Muscle of leg (tissue), 16 donors: ENCODE measurements around the gene LGALS9. TPM values are rescaled to one million over a fixed set of nuclear protein-coding genes. Genes with fewer than 3 reads are reported as not detected.

Experiments
- DNase-seq: peaks from one replicate; pipeline ENCODE4 v3.0.0; 2013
- H3K27ac ChIP-seq: one replicate; pipeline ENCODE4 v1.5.1; 2013; ENCODE audit warnings: mild to moderate bottlenecking, low read length, control low read depth
- H3K27me3 ChIP-seq: one replicate; pipeline ENCODE4 v1.6.1; 2013; ENCODE audit warnings: low read length; ENCODE audit not compliant: control insufficient read depth, insufficient read depth
- H3K36me3 ChIP-seq: one replicate; pipeline ENCODE4 v1.6.1; 2013; ENCODE audit warnings: low read length; ENCODE audit not compliant: control insufficient read depth, insufficient read depth
- H3K4me1 ChIP-seq: one replicate; pipeline ENCODE4 v1.6.1; 2013; ENCODE audit warnings: low read length; ENCODE audit not compliant: control insufficient read depth, insufficient read depth
- H3K4me3 ChIP-seq: one replicate; pipeline ENCODE4 v1.5.1; 2013; ENCODE audit warnings: low read length, control low read depth
- H3K9me3 ChIP-seq: replicated peaks from 2 replicates; pipeline ENCODE4 v1.6.1; 2013; ENCODE audit warnings: low read depth, low read length; ENCODE audit not compliant: control insufficient read depth
- WGBS: methylation state at CpG from one replicate; pipeline ENCODE4 v1.1.5; 2013; ENCODE audit warnings: missing lambda C conversion rate; ENCODE audit not compliant: insufficient coverage; 5-methylcytosine and 5-hydroxymethylcytosine counted together
- long read RNA-seq, 11 donors: transcript quantifications; one replicate each; lab custom pipeline, GENCODE V29; 2026
- polyA plus RNA-seq, 8 donors: library from polyadenylated mRNA; unstranded; fragments of 120-200 nt; gene quantifications; one replicate each; pipeline versions ENCODE4 v1.2.1 to v1.2.3, GENCODE V29; 2013; ENCODE audit warnings: inconsistent platforms in 1 of 8, low replicate concordance in 1 of 8; ENCODE audit not compliant: insufficient read length in 8 of 8, insufficient read depth in 1 of 8
- total RNA-seq: library from RNA; stranded (reverse); fragments of 120-200 nt; gene quantifications from one replicate; pipeline ENCODE4 v1.2.4, GENCODE V29; 2013

LGALS9 gene
- 6.2 TPM for total RNA-seq
- polyA plus RNA-seq: 10 to 100 TPM; 10.3 to 14.1 (median 13.0) TPM
- long read RNA-seq, donor 1, partial matches to known transcripts: 0 of 2 reads
- long read RNA-seq, donor 1, other reads (novel, unspliced or antisense): 0 of 2 reads
- long read RNA-seq, donor 2: 0 reads
- long read RNA-seq, donor 3, partial matches to known transcripts: 0 of 2 reads
- long read RNA-seq, donor 3, other reads (novel, unspliced or antisense): 0 of 2 reads
- long read RNA-seq, donor 4, partial matches to known transcripts: 0 of 6 reads
- long read RNA-seq, donor 4, other reads (novel, unspliced or antisense): 0 of 6 reads
- long read RNA-seq, donor 5, partial matches to known transcripts: 0 of 4 reads
- long read RNA-seq, donor 5, other reads (novel, unspliced or antisense): 0 of 4 reads
- long read RNA-seq, donor 6: 0 reads
- long read RNA-seq, donor 7, partial matches to known transcripts: 0 of 3 reads
- long read RNA-seq, donor 7, other reads (novel, unspliced or antisense): 0 of 3 reads
- long read RNA-seq, donor 8, partial matches to known transcripts: 0 of 2 reads
- long read RNA-seq, donor 8, other reads (novel, unspliced or antisense): 0 of 2 reads
- long read RNA-seq, donor 9, partial matches to known transcripts: 0 of 1 reads
- long read RNA-seq, donor 9, other reads (novel, unspliced or antisense): 0 of 1 reads
- long read RNA-seq, donor 10, partial matches to known transcripts: 0 of 3 reads
- long read RNA-seq, donor 10, other reads (novel, unspliced or antisense): 0 of 3 reads
- long read RNA-seq, donor 11, partial matches to known transcripts: 0 of 3 reads
- long read RNA-seq, donor 11, other reads (novel, unspliced or antisense): 0 of 3 reads

- H3K36me3 ChIP-seq: peaks cover 8% of the 10 kb centered on the region
- H3K27ac ChIP-seq: peak within 1 kb of the TSS; percentile 65
- H3K27me3 ChIP-seq: no peaks in the 10 kb centered on the region
- DNase-seq: no peak
- H3K4me1 ChIP-seq: peaks cover 21% of the 10 kb centered on the region
- WGBS: 40% methylated on average over 2 of the region's 10 CpGs
- peak within 1 kb of the TSS; percentile 44 for H3K4me3 ChIP-seq
- no peaks in the 10 kb centered on the region for H3K9me3 ChIP-seq
Observed at GRCh38 chr17:27630607-27631410, at the start of gene LGALS9. TSS of gene LGALS9 (plus strand) at chr17:27631188. CDS start at chr17:27631266, 78 bp downstream.

- peaks cover 61% of the 10 kb centered on the region for H3K36me3 ChIP-seq
- H3K4me1 ChIP-seq: peaks cover 62% of the 10 kb centered on the region
- H3K9me3 ChIP-seq: no peaks in the 10 kb centered on the region
- no peaks in the 10 kb centered on the region for H3K27me3 ChIP-seq
- WGBS: 80% methylated on average over 16 of the region's 18 CpGs
- H3K27ac ChIP-seq: no peak overlapping the region
- H3K4me3 ChIP-seq: no peak overlapping the region
- no peak for DNase-seq
Observed at GRCh38 chr17:27582696-27583095, 48.3 kb upstream of the LGALS9 start.

- peaks cover 72% of the 10 kb centered on the region for H3K36me3 ChIP-seq
- no peaks in the 10 kb centered on the region for H3K27me3 ChIP-seq
- H3K4me1 ChIP-seq: peaks cover 41% of the 10 kb centered on the region
- DNase-seq: no peak
- H3K4me3 ChIP-seq: no peak overlapping the region
- no peaks in the 10 kb centered on the region for H3K9me3 ChIP-seq
- WGBS: 73% methylated on average over 7 of the region's 9 CpGs
- no peak overlapping the region for H3K27ac ChIP-seq
Observed at GRCh38 chr17:27585153-27585681, 45.8 kb upstream of the LGALS9 start.

GRCh38 chr17:27585792-27586191, 45.2 kb upstream of the LGALS9 start:
- no peak overlapping the region for H3K4me3 ChIP-seq
- peaks cover 40% of the 10 kb centered on the region for H3K4me1 ChIP-seq
- H3K27me3 ChIP-seq: no peaks in the 10 kb centered on the region
- peaks cover 74% of the 10 kb centered on the region for H3K36me3 ChIP-seq
- no peaks in the 10 kb centered on the region for H3K9me3 ChIP-seq
- no peak for DNase-seq
- 69% methylated on average over 4 of the region's 5 CpGs for WGBS
- peak overlapping the region; percentile 31 for H3K27ac ChIP-seq

GRCh38 chr17:27586203-27586721, 44.7 kb upstream of the LGALS9 start:
- DNase-seq: peak; percentile 61
- peaks cover 40% of the 10 kb centered on the region for H3K4me1 ChIP-seq
- H3K27me3 ChIP-seq: no peaks in the 10 kb centered on the region
- H3K9me3 ChIP-seq: no peaks in the 10 kb centered on the region
- no peak overlapping the region for H3K4me3 ChIP-seq
- 34% methylated on average over 4 of the region's 8 CpGs for WGBS
- H3K36me3 ChIP-seq: peaks cover 77% of the 10 kb centered on the region
- peak overlapping the region; percentile 38 for H3K27ac ChIP-seq

- WGBS: 95% methylated on average over 13 of the region's 15 CpGs
- H3K36me3 ChIP-seq: peaks cover 81% of the 10 kb centered on the region
- no peak for DNase-seq
- peaks cover 49% of the 10 kb centered on the region for H3K4me1 ChIP-seq
- H3K9me3 ChIP-seq: no peaks in the 10 kb centered on the region
- H3K27ac ChIP-seq: no peak overlapping the region
- H3K27me3 ChIP-seq: no peaks in the 10 kb centered on the region
- H3K4me3 ChIP-seq: no peak overlapping the region
Observed at GRCh38 chr17:27588354-27588753, 42.6 kb upstream of the LGALS9 start.

- Histone ChIP-seq H3K9me3 (no peaks in the 10 kb centered on the region), H3K27ac (peak overlapping the region; percentile 81), H3K27me3 (no peaks in the 10 kb centered on the region), H3K4me1 (peaks cover 49% of the 10 kb centered on the region), H3K36me3 (peaks cover 85% of the 10 kb centered on the region), H3K4me3 (no peak overlapping the region)
- no peak for DNase-seq
- WGBS: 94% methylated on average over 2 of the region's 3 CpGs
Observed at GRCh38 chr17:27590864-27591263, 40.1 kb upstream of the LGALS9 start.

- no CpG with 5 or more reads among the region's 3 CpGs for WGBS
Observed at GRCh38 chr17:27591986-27592385, 39.0 kb upstream of the LGALS9 start.

GRCh38 chr17:27593232-27593856, 37.6 kb upstream of the LGALS9 start:
- peak overlapping the region; percentile 81 for H3K27ac ChIP-seq
- no peaks in the 10 kb centered on the region for H3K27me3 ChIP-seq
- peaks cover 41% of the 10 kb centered on the region for H3K4me1 ChIP-seq
- WGBS: 77% methylated on average over 7 of the region's 9 CpGs
- H3K9me3 ChIP-seq: no peaks in the 10 kb centered on the region
- H3K36me3 ChIP-seq: peaks cover 87% of the 10 kb centered on the region
- no peak for DNase-seq
- no peak overlapping the region for H3K4me3 ChIP-seq

More at GRCh38 chr17:27591986-27592385, 39.0 kb upstream of the LGALS9 start:
- no peaks in the 10 kb centered on the region for H3K9me3 ChIP-seq
- H3K4me1 ChIP-seq: peaks cover 41% of the 10 kb centered on the region
- peaks cover 86% of the 10 kb centered on the region for H3K36me3 ChIP-seq
- DNase-seq: peak; percentile 41
- H3K27me3 ChIP-seq: no peaks in the 10 kb centered on the region
- H3K27ac ChIP-seq: peak overlapping the region; percentile 81
- no peak overlapping the region for H3K4me3 ChIP-seq
